Ramos (cell line): ENCODE data around the gene IQGAP1.

ENCODE experiments used
- in situ Hi-C: fragments of 300-500 bp; cut with MboI; formaldehyde crosslinking; loops from one replicate; pipeline ENCODE4 v1.14.3; 2022; ENCODE audit warnings: low sequenced_read_pairs; ENCODE audit not compliant: unreplicated experiment

The IQGAP1 gene

GRCh38 chr15:90427185-90427584 lies 39.1 kb downstream of the IQGAP1 start:
- in situ Hi-C loops = no loop called here

- in situ Hi-C loops = no loop called here
Observed at GRCh38 chr15:90432253-90432652, 44.2 kb downstream of the IQGAP1 start.

GRCh38 chr15:90435652-90436337 lies 47.8 kb downstream of the IQGAP1 start:
- in situ Hi-C loops = no loop called here

- in situ Hi-C loops = no loop called here
Observed at GRCh38 chr15:90436952-90437351, 48.9 kb downstream of the IQGAP1 start.

DNA sequence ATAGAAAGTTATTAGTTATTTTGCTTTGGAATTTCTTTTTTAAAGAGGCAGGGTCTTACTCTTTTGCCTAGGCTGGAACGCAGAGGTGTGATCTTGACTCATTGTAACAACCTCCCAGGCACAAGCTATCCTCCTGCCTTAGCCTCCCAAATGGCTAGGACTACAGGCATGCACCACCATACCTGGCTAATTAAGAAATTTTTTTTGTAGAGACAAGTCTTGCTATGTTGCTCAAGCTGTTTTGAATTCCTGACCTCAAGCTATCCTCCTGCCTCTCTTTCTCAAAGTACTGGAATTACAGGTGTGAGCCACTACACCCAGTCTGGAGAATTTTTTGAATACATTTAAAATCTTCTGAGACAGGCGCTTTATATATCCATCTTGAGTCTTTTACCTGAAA lies 49.5 kb downstream of the IQGAP1 start:
- in situ Hi-C loops = no loop called here

- in situ Hi-C loops = no loop called here
Observed at GRCh38 chr15:90439946-90440345, 51.9 kb downstream of the IQGAP1 start.

DNA sequence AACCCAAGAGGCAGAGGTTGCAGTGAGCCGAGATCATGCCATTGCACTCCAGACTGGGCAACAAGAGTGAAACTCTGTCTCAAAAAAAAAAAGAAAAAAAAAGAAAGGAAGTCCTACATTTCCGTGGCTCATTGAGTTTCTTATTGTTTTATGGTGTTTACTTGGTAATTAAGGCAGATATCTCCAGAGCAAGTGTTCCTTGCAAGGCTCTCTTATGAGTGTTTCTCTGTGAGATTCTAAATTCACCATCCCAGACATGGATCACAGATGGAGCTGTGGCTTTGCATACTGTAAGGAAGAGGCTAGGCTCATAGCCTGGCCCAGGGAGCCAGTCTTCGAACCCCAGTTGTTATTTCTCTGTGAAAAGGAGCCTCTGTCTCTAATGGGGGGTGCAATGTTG lies 53.0 kb downstream of the IQGAP1 start:
- in situ Hi-C loops = no loop called here

DNA sequence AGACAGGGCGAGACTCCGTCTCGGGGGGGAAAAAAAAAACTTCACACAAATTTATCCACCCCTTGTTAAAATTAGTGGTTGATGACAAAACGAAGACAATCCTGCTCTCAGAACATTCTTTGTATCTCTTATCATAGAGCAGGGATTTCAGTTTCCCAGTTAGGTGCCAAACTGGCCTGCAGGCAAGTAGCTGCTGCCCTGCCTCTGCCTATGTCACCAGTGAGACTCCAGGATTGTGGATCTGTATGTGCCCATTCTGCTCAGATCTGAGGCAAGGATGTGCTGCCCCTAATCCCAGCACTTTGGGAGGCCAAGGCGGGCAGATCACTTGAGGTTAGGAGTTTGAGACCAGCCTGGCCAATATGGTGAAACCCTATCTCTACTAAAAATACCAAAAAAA lies 54.4 kb downstream of the IQGAP1 start:
- in situ Hi-C loops = no loop called here

GRCh38 chr15:90449206-90449735 lies 61.2 kb downstream of the IQGAP1 start:
- in situ Hi-C loops = no loop called here

DNA sequence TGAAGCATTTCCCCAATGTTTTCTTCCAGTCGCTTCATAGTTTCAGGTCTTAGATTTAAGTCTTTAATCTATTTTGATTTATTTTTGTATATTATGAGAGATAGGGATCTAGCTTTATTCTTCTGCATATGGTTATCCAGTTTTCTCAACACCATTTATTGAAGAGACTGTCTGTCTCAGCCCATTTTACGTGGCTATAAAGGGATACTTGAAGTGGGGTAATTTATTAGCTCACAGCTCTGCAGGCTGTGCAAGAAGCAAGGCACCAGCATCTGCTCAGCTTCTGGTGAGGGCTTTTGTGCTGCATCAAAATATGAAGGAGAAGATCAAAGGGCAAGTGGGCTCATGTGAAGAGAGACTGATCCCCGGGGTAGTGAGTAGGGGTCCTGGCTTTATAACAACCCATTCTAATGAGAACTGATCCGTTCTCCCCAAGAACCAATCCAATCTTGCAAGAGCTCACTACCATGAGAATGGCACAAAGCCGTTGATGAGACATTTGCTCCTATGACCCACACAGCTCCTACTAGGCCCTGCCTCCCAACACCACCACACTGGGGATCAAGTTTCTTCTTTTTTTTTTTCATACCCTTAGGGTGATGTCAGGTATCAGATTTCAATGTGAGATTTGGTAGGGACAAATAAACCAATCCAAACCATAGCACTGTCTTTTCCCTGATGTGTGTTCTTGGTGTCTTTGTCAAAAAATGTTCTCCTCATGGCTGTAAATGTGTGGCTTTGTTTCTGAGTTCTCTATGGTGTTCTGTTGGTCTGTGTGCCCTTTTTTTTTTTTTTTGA lies 63.2 kb downstream of the IQGAP1 start:
- in situ Hi-C loops = no loop called here

- in situ Hi-C loops = no loop called here
Observed at GRCh38 chr15:90456236-90456635, 68.2 kb downstream of the IQGAP1 start.

- in situ Hi-C loops = no loop called here
Observed at GRCh38 chr15:90458061-90458460, 70.0 kb downstream of the IQGAP1 start.

DNA sequence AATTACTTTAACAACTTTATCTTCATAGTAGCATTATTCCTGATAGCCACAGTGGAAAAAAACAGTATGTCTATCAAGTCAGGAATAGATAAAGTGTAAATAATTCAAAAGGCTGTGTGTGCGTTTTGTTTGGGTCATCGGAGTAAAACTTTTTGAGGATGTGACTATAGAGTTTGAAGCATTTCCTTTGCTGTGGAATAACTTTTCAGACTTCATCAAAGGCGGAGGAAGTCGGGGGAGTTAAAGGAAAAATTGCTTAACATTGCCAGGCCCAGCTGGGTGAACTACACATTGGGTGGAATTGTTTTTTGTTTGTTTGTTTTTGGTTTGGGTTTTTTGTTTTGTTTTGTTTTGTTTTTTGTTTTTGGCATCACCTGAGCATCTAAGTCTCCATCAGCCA lies 71.3 kb downstream of the IQGAP1 start:
- in situ Hi-C loops = no loop called here

DNA sequence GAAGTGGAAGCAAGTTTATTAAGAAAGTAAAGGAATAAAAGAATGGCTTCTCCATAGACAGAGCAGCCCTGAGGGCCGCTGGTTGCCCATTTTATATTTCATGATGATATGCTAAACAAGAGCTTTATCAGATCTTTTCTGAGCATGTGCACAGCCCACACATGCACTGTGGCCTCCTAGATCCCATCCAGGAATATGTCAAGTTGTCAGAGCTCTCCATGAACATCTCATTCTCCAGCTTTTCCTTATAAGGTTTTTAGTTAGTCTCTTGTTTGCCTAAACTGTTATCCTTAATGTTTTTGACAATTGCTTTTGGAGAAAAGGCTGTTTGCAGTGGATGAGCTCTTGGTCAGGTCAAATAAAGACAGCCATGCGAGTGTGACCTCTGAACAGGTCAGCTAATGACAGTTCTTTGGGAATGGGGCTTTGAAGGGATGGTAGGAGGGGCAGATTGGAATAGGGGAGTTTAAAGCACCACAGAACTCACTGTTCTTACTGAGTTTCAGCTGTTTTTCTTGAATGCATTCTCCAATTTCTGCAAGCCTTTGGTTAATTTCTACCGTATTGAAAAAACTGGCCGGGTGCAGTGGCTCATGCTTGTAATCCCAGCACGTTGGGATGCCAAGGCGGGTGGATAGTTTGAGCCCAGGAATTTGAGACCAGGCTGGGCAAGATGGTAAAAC lies 72.2 kb downstream of the IQGAP1 start:
- in situ Hi-C loops = no loop called here

DNA sequence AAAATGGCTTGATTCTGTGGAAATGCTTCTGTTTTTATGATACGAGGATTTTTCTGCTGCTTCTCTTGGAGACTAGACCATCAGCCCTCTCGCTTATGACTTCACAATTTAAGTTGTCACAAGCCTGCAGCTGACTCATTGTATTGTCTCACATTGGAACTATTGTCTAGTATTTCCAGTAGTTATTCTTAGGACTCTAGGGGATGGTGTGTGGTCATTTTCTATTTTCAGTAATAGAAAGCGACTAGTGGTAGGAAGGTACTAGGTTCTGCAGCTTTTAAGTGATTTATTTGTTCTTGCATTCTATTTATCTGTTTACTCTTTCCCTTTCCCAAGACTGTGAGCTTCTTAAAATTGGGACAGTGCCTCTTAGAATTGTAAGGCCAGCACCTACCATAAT lies 75.3 kb downstream of the IQGAP1 start:
- in situ Hi-C loops = no loop called here

DNA sequence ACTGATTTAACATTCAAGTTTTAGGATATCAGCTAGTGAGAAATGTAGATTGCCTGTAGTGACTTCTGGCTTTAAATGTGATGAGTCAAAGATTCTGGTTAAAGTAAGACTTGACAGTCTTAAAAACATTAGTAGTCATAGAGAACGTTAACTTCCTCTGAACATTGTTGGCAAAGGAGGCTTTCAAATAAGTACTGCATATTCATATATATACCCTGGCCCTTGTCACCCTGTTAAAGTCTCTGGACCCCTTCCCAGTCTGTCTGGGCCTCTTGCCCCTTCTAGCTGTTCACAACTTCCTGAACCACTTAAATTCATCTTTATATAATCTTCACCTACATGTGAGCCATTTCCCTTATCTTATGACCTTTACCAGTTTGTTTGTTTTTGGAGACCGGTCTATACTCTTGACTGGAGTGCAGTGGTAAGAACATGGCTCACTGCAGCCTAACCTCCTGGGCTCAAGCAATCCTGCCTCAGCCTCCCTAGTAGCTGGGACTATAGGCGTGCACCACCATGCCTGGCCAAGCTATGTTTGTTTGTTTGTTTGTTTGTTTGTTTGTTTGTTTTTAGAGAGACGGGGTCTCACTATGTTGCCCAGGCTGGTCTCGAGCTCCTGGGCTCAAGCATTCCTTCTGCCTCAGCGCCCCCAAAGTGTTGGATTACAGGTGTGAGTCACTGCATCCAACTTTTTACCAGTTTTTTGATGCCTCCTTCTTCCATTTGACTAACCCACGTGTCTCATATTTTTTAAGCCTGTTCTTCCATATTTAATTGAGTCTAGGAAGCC lies 77.3 kb downstream of the IQGAP1 start:
- in situ Hi-C loops = no loop called here

- in situ Hi-C loops = no loop called here
Observed at GRCh38 chr15:90465930-90466567, 78.0 kb downstream of the IQGAP1 start.

GRCh38 chr15:90469723-90470122 lies 81.7 kb downstream of the IQGAP1 start:
- in situ Hi-C loops = no loop called here

DNA sequence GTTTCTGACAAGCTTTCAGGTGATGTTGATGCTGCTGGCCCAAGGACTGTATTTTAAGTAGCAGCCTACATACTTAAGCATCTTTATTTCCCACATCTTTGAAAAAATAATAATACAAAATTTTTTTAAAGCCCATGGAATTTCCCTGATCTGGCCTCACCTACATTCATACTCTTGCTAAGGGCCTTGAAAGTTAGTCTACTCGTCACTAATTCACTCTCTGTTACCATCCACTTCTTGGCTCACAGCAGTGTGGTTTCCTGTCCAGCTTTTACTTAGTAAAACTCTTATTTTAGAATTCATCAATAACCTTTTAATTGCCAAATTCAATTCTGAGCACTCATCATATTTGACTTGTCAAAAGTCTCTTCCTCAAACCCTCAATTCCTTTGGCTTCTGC lies 82.4 kb downstream of the IQGAP1 start:
- in situ Hi-C loops = no loop called here

DNA sequence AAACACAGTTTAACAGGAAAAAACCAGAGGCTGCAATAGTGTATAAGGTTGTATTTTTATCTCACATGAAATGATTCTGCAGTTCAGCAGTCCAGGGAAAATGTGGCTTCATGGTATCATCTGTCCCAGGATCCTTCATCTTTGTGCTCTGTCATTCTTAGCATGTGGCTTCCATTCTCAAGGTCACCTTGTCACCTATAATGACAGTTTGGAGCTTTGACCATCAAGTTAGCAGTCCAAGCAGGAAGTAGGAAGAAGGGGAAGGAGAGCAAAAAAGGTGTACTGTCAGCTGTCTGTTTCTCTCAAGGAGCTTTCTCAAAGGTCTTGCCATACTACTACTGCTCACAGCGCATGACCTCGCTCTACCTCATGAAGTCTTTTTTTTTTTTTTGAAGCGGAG lies 83.1 kb downstream of the IQGAP1 start:
- in situ Hi-C loops = no loop called here
